Heart left ventricle (tissue), 16 donors: Measurements from ENCODE around the gene CSTB. TPM values are rescaled to one million over a fixed set of nuclear protein-coding genes. Genes with fewer than 3 reads are reported as not detected.

Experiments used
- ATAC-seq, 4 donors: fragments of 200-7000 bp; cut with Tn5 transposase; one replicate each; pipeline ENCODE4 v1.9.1; 2020 to 2022; ENCODE audit warnings: moderate library complexity in 4 of 4, mild to moderate bottlenecking in 3 of 4, moderate number of reproducible peaks in 1 of 4
- DNase-seq, 5 donors: peaks; one replicate each; pipeline ENCODE4 v3.0.0-alpha.2; 2020
- H3K27ac ChIP-seq, 12 donors: fragments of 200-600 bp; sonication (generic) in 4 of 12; one replicate each; pipeline versions ENCODE4 v1.5.0 to v1.8.0; 2016 to 2022; ENCODE audit warnings: mild to moderate bottlenecking in 2 of 12
- H3K27me3 ChIP-seq, 9 donors: fragments of 200-600 bp; sonication (generic) in 2 of 9; one replicate each; pipeline versions ENCODE4 v1.5.1 to v1.8.0; 2016 to 2022; ENCODE audit warnings: mild to moderate bottlenecking in 3 of 9
- H3K36me3 ChIP-seq, 9 donors: fragments of 200-600 bp; sonication (generic) in 2 of 9; one replicate each; pipeline versions ENCODE4 v1.5.0 to v1.8.0; 2018 to 2022; ENCODE audit warnings: mild to moderate bottlenecking in 2 of 9
- H3K4me1 ChIP-seq, 12 donors: fragments of 200-600 bp; sonication (generic) in 4 of 12; one replicate each; pipeline versions ENCODE4 v1.5.0 to v1.8.0; 2016 to 2022; ENCODE audit warnings: mild to moderate bottlenecking in 3 of 12
- H3K4me3 ChIP-seq, 12 donors: fragments of 200-600 bp; sonication (generic) in 4 of 12; one replicate each; pipeline versions ENCODE4 v1.5.0 to v1.8.0; 2017 to 2022; ENCODE audit warnings: mild to moderate bottlenecking in 9 of 12, moderate library complexity in 4 of 12
- H3K9me3 ChIP-seq, 12 donors: fragments of 200-600 bp; sonication (generic) in 4 of 12; one replicate each; pipeline versions ENCODE4 v1.5.0 to v1.8.0; 2016 to 2022; ENCODE audit warnings: mild to moderate bottlenecking in 1 of 12
- CTCF ChIP-seq, 12 donors: fragments of 200-600 bp; sonication (generic) in 4 of 12; IDR thresholded peaks; one replicate each; pipeline versions ENCODE4 v1.5.0 to v1.8.0; 2018 to 2022; ENCODE audit warnings: antibody characterized with exemption in 12 of 12, mild to moderate bottlenecking in 5 of 12
- POLR2A ChIP-seq, 2 donors: fragments of 450-650 bp; IDR thresholded peaks; one replicate each; pipeline ENCODE4 v1.6.1; 2017; ENCODE audit warnings: antibody characterized with exemption in 2 of 2, mild to moderate bottlenecking in 2 of 2, moderate library complexity in 2 of 2
- WGBS, 4 donors: extraction: QIAGEN DNeasy Blood & Tissue Kit in 2 of 4; methylation state at CpG; one replicate each; pipeline versions ENCODE4 v1.1.5 to v1.1.7; 2013 to 2018; 5-methylcytosine and 5-hydroxymethylcytosine counted together
- intact Hi-C, 10 donors: fragments of 100-400 bp; cut with DNase I; formaldehyde crosslinking; loops; one replicate each; pipeline versions ENCODE4 v1.11.1 to v1.14.2; 2022
- polyA plus RNA-seq, 2 donors: library from polyadenylated mRNA; stranded (reverse); fragments of 200-250 nt; gene quantifications; one replicate each; pipeline ENCODE4 v1.2.3, GENCODE V29; 2013
- total RNA-seq, 9 donors: library from RNA; depleted of rRNA in 2 of 9; stranded (reverse); fragments of >200 nt in 2 of 9; fragmentation: NEBNext Ultra II Directional in 3 of 9; extraction: Animal tissue kit (Norgen Biotek cat#: 25700) in 3 of 9; gene quantifications; one replicate each; pipeline versions ENCODE4 v1.1.0 to v1.2.4, GENCODE V29; 2016 to 2023
- donor health status: ischemic (EF 13 %, LVEDD 7.1; RV severe dilation, severe dysfunction).
- donor health status: healthy with polysubstance abuse.
- donor health status: DM: no; HTN: yes; CAD: no.
- donor health status: DM: no; HTN: no; CAD: no.
- donor health status: ischemic (EF 25% LVEDD 6.9; RV normal size, moderate dysfunction).
- donor health status: ischemic (EF 25% LVEDD 5.7; RV mildly dilated, moderate dysfunction).
- donor health status: healthy.
- donor health status: DM: yes; HTN: yes; CAD: no.
- donor health status: ischemic (EF 35%, LVEDD 5.7; RV mildly dilated, moderate dysfunction).
- donor health status: nonischemic (EF 11% LVEDD 7.7; RV severe dilation, severe dysfunction).
- donor health status: DM: yes; HTN: yes; CAD: no.
- donor health status: PGD.
- donor health status: ischemic (EF 29% LVEDD 5.4; RV normal size, mild dysfunction).
- donor health status: nonischemic (EF 23%, LVEDD 6.1; RV moderate dilation, normal function).

CSTB gene
- total and polyA plus RNA-seq, 11 donors: 7.8 to 77.0 (median 36.1) TPM

- Histone ChIP-seq H3K36me3 (peaks cover 0 to 91% (median 41%) of the 10 kb centered on the region in 9 donors), H3K4me1 (peaks cover 0 to 21% (median 0%) of the 10 kb centered on the region in 12 donors), H3K9me3 (peaks cover 0 to 3% (median 0%) of the 10 kb centered on the region in 12 donors), H3K27me3 (no peaks in the 10 kb centered on the region), H3K4me3 (peak overlapping the region in 7 of 12 donors; percentile 10 to 43 (median 22)), H3K27ac (peak overlapping the region in 6 of 12 donors; percentile 25 to 82 (median 52))
- TF ChIP-seq POLR2A (IDR thresholded peaks at IDR 0.05) (no peak), CTCF (IDR thresholded peaks at IDR 0.05) (no peak)
- intact Hi-C loops: loop anchor here in 1 of 10 donors (10.0 kb wide), 1 partner anchor 53 kb away; no protein-coding TSS in a partner anchor
- ATAC-seq: peak in 3 of 4 donors; percentile 28 to 49 (median 46)
- no peak for DNase-seq
- 65 to 81% (median 75%) methylated on average over 16 to 18 of the region's 18 CpGs for whole genome bisulfite sequencing, 4 donors
These were observed 17.9 kb downstream of the CSTB start for GRCh38 chr21:43758111-43758641.

GRCh38 chr21:43757601-43758000 lies 18.5 kb downstream of the CSTB start:
- WGBS, 4 donors: 90 to 92% (median 90%) methylated on average over 13 to 16 of the region's 16 CpGs
- DNase-seq: no peak
- H3K27me3 ChIP-seq: no peaks in the 10 kb centered on the region
- no peak for TF ChIP-seq POLR2A (IDR thresholded peaks at IDR 0.05)
- TF ChIP-seq CTCF (IDR thresholded peaks at IDR 0.05): no peak
- H3K4me1 ChIP-seq: peaks cover 0 to 21% (median 0%) of the 10 kb centered on the region in 12 donors
- peaks cover 0 to 91% (median 47%) of the 10 kb centered on the region in 9 donors for H3K36me3 ChIP-seq
- intact Hi-C loops: loop anchor here in 1 of 10 donors (10.0 kb wide), 1 partner anchor 53 kb away; no protein-coding TSS in a partner anchor
- peak overlapping the region in 5 of 12 donors; percentile 29 to 82 (median 59) for H3K27ac ChIP-seq
- H3K4me3 ChIP-seq: peak overlapping the region in 1 of 12 donors; percentile 5
- ATAC-seq: no peak
- H3K9me3 ChIP-seq: no peaks in the 10 kb centered on the region

- intact Hi-C loops: loop anchor here in 1 of 10 donors (10.0 kb wide), 1 partner anchor 51 kb away; no protein-coding TSS in a partner anchor
- WGBS, 4 donors: 94 to 97% (median 96%) methylated on average over 33 to 37 of the region's 37 CpGs
- ATAC-seq (no peak), DNase-seq (no peak)
- H3K27ac ChIP-seq: no peak overlapping the region
- H3K36me3 ChIP-seq: peaks cover 0 to 91% (median 63%) of the 10 kb centered on the region in 9 donors
- TF ChIP-seq CTCF (IDR thresholded peaks at IDR 0.05) (no peak), POLR2A (IDR thresholded peaks at IDR 0.05) (no peak)
- H3K9me3 ChIP-seq: no peaks in the 10 kb centered on the region
- H3K4me1 ChIP-seq: peaks cover 0 to 21% (median 0%) of the 10 kb centered on the region in 12 donors
- H3K27me3 ChIP-seq: no peaks in the 10 kb centered on the region
- no peak overlapping the region for H3K4me3 ChIP-seq
These were observed 20.1 kb downstream of the CSTB start for GRCh38 chr21:43755820-43756594.
